Gastrocnemius medialis (tissue), 4 donors: ENCODE data around the gene BCLAF1. TPM values are rescaled to one million over a fixed set of nuclear protein-coding genes. Genes with fewer than 3 reads are reported as not detected.

Source experiments
- ATAC-seq, 2 donors: fragments of 150-250 bp; one replicate each; pipeline ENCODE4 v1.9.1; 2016
- DNase-seq, 2 donors: peaks; one replicate each; pipeline ENCODE4 v3.0.0-alpha.2; 2019
- H3K27ac ChIP-seq, 4 donors: fragments of 200-600 bp; sonication (generic); 1 replicate in 1 of 4; 2 replicates in 3 of 4; pipeline ENCODE4 v1.5.1; 2016 to 2018; ENCODE audit warnings: mild to moderate bottlenecking in 2 of 4, moderate library complexity in 1 of 4
- H3K27me3 ChIP-seq, 3 donors: fragments of 200-600 bp; sonication (generic) in 2 of 3; 1 replicate in 1 of 3; 2 replicates in 2 of 3; pipeline versions ENCODE4 v1.5.1 to v1.6.0; 2016 to 2019; ENCODE audit warnings: mild to moderate bottlenecking in 1 of 3, moderate library complexity in 1 of 3
- H3K36me3 ChIP-seq, 2 donors: fragments of 200-600 bp; sonication (generic) in 1 of 2; one replicate each; pipeline ENCODE4 v1.5.1; 2017 to 2018
- H3K4me1 ChIP-seq, 2 donors: fragments of 200-600 bp; sonication (generic) in 1 of 2; one replicate each; pipeline ENCODE4 v1.5.1; 2016 to 2017; ENCODE audit warnings: mild to moderate bottlenecking in 2 of 2
- H3K4me3 ChIP-seq, 4 donors: fragments of 200-600 bp; sonication (generic) in 3 of 4; 1 replicate in 1 of 4; 2 replicates in 3 of 4; pipeline ENCODE4 v1.5.1; 2016 to 2019; ENCODE audit warnings: mild to moderate bottlenecking in 2 of 4
- H3K9me3 ChIP-seq, 3 donors: fragments of 200-600 bp; sonication (generic) in 2 of 3; 1 replicate in 1 of 3; 2 replicates in 2 of 3; pipeline ENCODE4 v1.5.1; 2016 to 2019
- CTCF ChIP-seq, 5 experiments: fragments of 450-650 bp in 3 of 5; fragments of 200-600 bp in 2 of 5; sonication (generic) in 2 of 5; IDR thresholded peaks in 4 of 5; conservative IDR thresholded peaks in 1 of 5; 1 replicate in 4 of 5; 2 replicates in 1 of 5; pipeline ENCODE4 v1.5.1; 2016 to 2019; ENCODE audit warnings: antibody characterized with exemption in 5 of 5, mild to moderate bottlenecking in 3 of 5, moderate library complexity in 3 of 5
- POLR2A ChIP-seq, 2 donors: fragments of 450-650 bp; IDR thresholded peaks; one replicate each; pipeline ENCODE4 v1.6.1; 2017; ENCODE audit warnings: antibody characterized with exemption in 2 of 2, mild to moderate bottlenecking in 2 of 2, moderate library complexity in 2 of 2
- in situ Hi-C, 4 donors: fragments of 200-750 bp; cut with MboI; loops; one replicate each; pipeline versions ENCODE4 v1.15.0 to v1.8.0; 2017; ENCODE audit warnings: low sequenced_read_pairs in 4 of 4
- intact Hi-C: fragments of 100-400 bp; cut with DNase I; formaldehyde crosslinking; loops from one replicate; pipeline ENCODE4 v1.15.1; 2023; ENCODE audit warnings: low total_unique reads
- total RNA-seq, 4 donors: library from RNA; depleted of rRNA; stranded (reverse); fragments of >200 nt; gene quantifications; one replicate each; pipeline versions ENCODE4 v1.1.0 to v1.2.3, GENCODE V29; 2016

The BCLAF1 gene
- total RNA-seq, 4 donors from 2014 or later: 27.3 to 83.0 (median 61.8) TPM

DNA sequence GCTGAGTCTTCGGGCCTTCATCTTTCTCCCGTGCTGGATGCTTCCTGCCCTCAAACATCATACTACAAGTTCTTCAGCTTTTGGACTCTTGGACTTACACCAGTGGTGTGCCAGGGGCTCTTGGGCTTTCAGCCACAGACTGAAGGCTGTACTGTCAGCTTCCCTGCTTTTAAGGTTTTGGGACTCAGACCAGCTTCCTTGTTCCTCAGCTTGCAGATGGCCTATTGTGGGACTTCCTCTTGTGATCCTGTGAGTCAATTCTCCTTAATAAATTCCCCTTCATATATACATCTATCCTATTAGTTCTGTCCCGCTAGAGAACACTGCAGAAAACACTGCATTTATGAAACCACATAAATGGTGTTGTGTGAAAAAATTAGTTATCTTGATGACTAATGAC lies 13.9 kb upstream of the BCLAF1 start:
- DNase-seq (no peak), ATAC-seq (no peak)
- Histone ChIP-seq H3K9me3 (no peaks in the 10 kb centered on the region), H3K4me3 (no peak overlapping the region), H3K4me1 (no peaks in the 10 kb centered on the region), H3K36me3 (no peaks in the 10 kb centered on the region), H3K27me3 (no peaks in the 10 kb centered on the region), H3K27ac (no peak overlapping the region)
- in situ Hi-C loops: no loop called here
- intact Hi-C loops: no loop called here
- TF ChIP-seq CTCF (IDR thresholded peaks at IDR 0.05 in 4 of 5, conservative IDR thresholded peaks at IDR 0.05 in 1 of 5) (no peak), POLR2A (IDR thresholded peaks at IDR 0.05) (no peak)

- intact Hi-C loops: no loop called here
- DNase-seq: no peak
- Histone ChIP-seq H3K9me3 (no peaks in the 10 kb centered on the region), H3K4me1 (peaks cover 8 to 11% of the 10 kb centered on the region in 2 donors), H3K36me3 (no peaks in the 10 kb centered on the region), H3K27ac (no peak overlapping the region), H3K27me3 (no peaks in the 10 kb centered on the region), H3K4me3 (no peak overlapping the region)
- TF ChIP-seq POLR2A (IDR thresholded peaks at IDR 0.05) (no peak), CTCF (IDR thresholded peaks at IDR 0.05 in 4 of 5, conservative IDR thresholded peaks at IDR 0.05 in 1 of 5) (no peak)
- no peak for ATAC-seq
- in situ Hi-C loops: loop anchor here in 3 of 4 donors (25.0 kb wide), 1 partner anchor 918 kb away; the partner anchor contains the start of gene IFNGR1 (in 3 of the 3)
Measured at GRCh38 chr6:136294621-136295020, 5.0 kb upstream of the BCLAF1 start.

GRCh38 chr6:136290410-136291010 lies 864 bp upstream of the BCLAF1 start:
- Histone ChIP-seq H3K4me1 (peaks cover 37 to 40% of the 10 kb centered on the region in 2 donors), H3K4me3 (peak overlapping the region; percentile 78 to 100 (median 96)), H3K27me3 (no peaks in the 10 kb centered on the region), H3K27ac (peak overlapping the region; percentile 99 to 100 (median 100)), H3K9me3 (no peaks in the 10 kb centered on the region), H3K36me3 (no peaks in the 10 kb centered on the region)
- intact Hi-C loops (loop anchor here (1.0 kb wide), 1 partner anchor 793 kb away; the partner anchor contains the start of gene AHI1), in situ Hi-C loops (loop anchor here in 3 of 4 donors (25.0 kb wide), 1 partner anchor 922 kb away; the partner anchor contains the start of gene IFNGR1 (in 3 of the 3))
- peak; percentile 67 to 79 for ATAC-seq
- TF ChIP-seq POLR2A (IDR thresholded peaks at IDR 0.05): no peak
- TF ChIP-seq CTCF (IDR thresholded peaks at IDR 0.05 in 4 of 5, conservative IDR thresholded peaks at IDR 0.05 in 1 of 5): no peak
- DNase-seq: peak; percentile 60 to 90

- intact Hi-C loops: loop anchor here (1.0 to 5.0 kb wide), 3 partner anchors 39 to 928 kb away; partner anchors contain the start of genes IFNGR1, MTFR2 and PEX7
- in situ Hi-C loops: loop anchor here in 3 of 4 donors (25.0 kb wide), 1 partner anchor 923 kb away; the partner anchor contains the start of gene IFNGR1 (in 3 of the 3)
Measured at GRCh38 chr6:136289327-136289578, 393 bp downstream of the BCLAF1 start.

More at GRCh38 chr6:136289327-136289578, 393 bp downstream of the BCLAF1 start:
- peak overlapping the region; percentile 99 to 100 (median 100) for H3K27ac ChIP-seq
- no peaks in the 10 kb centered on the region for H3K27me3 ChIP-seq
- peak; percentile 76 to 79 for ATAC-seq
- H3K4me3 ChIP-seq: peak overlapping the region; percentile 86 to 100 (median 96)
- H3K36me3 ChIP-seq: no peaks in the 10 kb centered on the region
- H3K9me3 ChIP-seq: no peaks in the 10 kb centered on the region
- H3K4me1 ChIP-seq: peaks cover 50 to 53% of the 10 kb centered on the region in 2 donors
- TF ChIP-seq POLR2A (IDR thresholded peaks at IDR 0.05) (no peak), CTCF (IDR thresholded peaks at IDR 0.05 in 4 of 5, conservative IDR thresholded peaks at IDR 0.05 in 1 of 5) (peak in 1 of 5 experiments; percentile 51)
- peak; percentile 87 to 91 for DNase-seq
